H1 (cell line): ENCODE data around the gene OSTF1. TPM values are rescaled to one million over a fixed set of nuclear protein-coding genes. Genes with fewer than 3 reads are reported as not detected.

Experiments
- MAX ChIP-seq: IDR thresholded peaks from 2 replicates; pipeline ENCODE4 v1.6.1; 2012; ENCODE audit warnings: inconsistent platforms
- RFX5 ChIP-seq: IDR thresholded peaks from 2 replicates; pipeline ENCODE4 v1.6.1; 2011; ENCODE audit warnings: low read depth, low read length, improper control_type of control experiment, borderline replicate concordance
- SP1 ChIP-seq: IDR thresholded peaks from 2 replicates; pipeline ENCODE4 v1.6.1; 2011; ENCODE audit warnings: low read depth, low read length
- TEAD4 ChIP-seq: IDR thresholded peaks from 2 replicates; pipeline ENCODE4 v1.6.1; 2012; ENCODE audit warnings: low read depth, low read length, inconsistent platforms, mixed read lengths
- USF2 ChIP-seq: IDR thresholded peaks from 2 replicates; pipeline ENCODE4 v1.6.1; 2011; ENCODE audit warnings: low read length, improper control_type of control experiment
- polyA plus RNA-seq, 7 experiments: library from polyadenylated mRNA; depleted of rRNA in 3 of 7; stranded (reverse) in 5 of 7; unstranded in 2 of 7; fragments of >200 nt in 5 of 7; fragments of 200-250 nt in 2 of 7; gene quantifications; 1 replicate in 5 of 7; 2 replicates in 1 of 7; 4 replicates in 1 of 7; pipeline versions ENCODE4 v1.2.1 to v1.2.3, GENCODE V29; 2011 to 2013; ENCODE audit warnings: missing spikeins in 2 of 7, mixed read lengths in 2 of 7
- total RNA-seq: library from RNA; stranded (reverse); fragmentation: NEBNext Ultra II Directional; extraction: Animal tissue kit (Norgen Biotek cat#: 25700); gene quantifications from 2 replicates; pipeline ENCODE4 v1.2.1, GENCODE V29; 2021

The OSTF1 gene
- total and polyA plus RNA-seq, 2 of the 8 experiments (the other 6 are each of a cell fraction or from before 2014, with no cell fraction given), result 5.0 to 18.9 TPM

GRCh38 chr9:75083188-75083970, 4.9 kb upstream of the OSTF1 start (continued):
- 0 out of 2 replicates have a peak, but pooled peaks have one; percentile 51 for TF ChIP-seq MAX
- no peak for TF ChIP-seq RFX5
- TF ChIP-seq USF2, result peak; percentile 69
- TF ChIP-seq SP1, result no peak
- peak; percentile 90 for TF ChIP-seq TEAD4
- TF ChIP-seq, all 59 proteins: peak for 6
